Measurements from ENCODE around the gene SARS2.
"Not testable (repeated sequence)": the region's sequence is repeated elsewhere in the genome, so short reads cannot be mapped to it uniquely, and the experiment has no call there.

The SARS2 gene

GRCh38 chr19:38945562-38946228 lies 15.1 kb upstream of the SARS2 start:
- no peak for DNase-seq

DNA sequence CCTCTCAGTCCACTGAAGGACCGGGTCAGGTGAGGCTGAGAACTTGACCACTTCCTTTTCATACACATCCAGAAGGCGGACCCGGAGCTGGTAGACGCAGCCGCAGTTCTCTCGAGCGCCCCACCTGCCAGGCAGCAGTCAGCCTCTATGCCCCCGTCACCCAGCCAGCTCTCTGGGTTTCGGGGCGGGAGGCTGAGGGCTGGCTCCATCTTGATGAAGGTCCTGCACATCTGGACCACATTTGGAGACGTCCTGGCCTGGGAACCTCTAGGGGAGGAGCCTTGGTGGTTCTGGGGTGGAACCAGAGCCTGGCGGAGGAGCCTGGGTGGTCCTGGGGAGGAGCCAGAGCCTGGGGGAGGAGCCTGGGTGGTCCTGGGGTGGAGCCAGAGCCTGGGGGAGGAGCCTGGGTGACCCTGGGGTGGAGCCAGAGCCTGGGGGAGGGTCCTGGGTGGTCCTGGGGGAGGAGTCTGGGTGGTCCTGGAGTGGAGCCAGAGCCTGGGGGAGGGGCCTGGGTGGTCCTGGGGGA lies 14.5 kb upstream of the SARS2 start:
- no peak for DNase-seq

GRCh38 chr19:38942471-38943181 lies 12.1 kb upstream of the SARS2 start:
- no peak for DNase-seq

DNA sequence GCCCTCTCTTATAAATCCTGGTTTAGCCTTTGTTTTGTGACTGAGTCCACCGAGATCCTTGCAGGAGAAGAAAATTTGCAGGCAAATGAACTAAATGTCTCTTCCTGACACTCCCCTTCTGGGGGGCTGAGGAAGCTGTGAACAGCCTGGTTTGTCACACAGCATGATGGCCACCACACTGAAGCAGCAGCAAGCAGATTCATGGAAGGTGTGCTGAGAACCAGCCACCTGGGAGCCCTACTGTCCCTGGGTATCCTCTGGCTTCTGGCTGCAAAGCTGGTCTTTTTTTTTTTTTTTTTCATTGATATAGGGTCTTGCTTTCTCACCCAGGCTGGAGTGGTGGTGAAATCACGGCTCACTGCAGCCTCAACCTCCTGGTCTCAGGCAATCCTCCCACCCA lies 11.4 kb upstream of the SARS2 start:
- DNase-seq, result no peak

DNA sequence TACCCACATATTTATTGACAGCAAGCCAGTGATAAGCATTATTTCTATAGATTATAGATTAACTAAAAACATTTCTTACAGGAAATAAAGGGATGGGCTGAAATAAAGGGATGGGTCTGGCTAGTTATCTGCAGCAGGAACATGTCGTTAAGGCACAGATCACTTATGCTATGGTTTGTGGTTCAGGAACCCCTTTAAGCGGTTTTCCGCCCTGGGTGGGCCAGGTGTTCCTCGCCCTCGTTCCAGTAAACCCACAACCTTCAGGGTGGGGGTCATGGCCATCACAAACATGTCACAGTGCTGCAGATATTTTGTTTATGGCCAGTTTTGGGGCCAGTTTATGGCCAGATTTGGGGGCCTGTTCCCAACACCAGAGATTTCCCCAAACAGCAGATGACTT lies 10.9 kb upstream of the SARS2 start:
- not testable (repeated sequence) for DNase-seq

GRCh38 chr19:38939957-38940356 lies 9.4 kb upstream of the SARS2 start:
- DNase-seq, result no peak

DNA sequence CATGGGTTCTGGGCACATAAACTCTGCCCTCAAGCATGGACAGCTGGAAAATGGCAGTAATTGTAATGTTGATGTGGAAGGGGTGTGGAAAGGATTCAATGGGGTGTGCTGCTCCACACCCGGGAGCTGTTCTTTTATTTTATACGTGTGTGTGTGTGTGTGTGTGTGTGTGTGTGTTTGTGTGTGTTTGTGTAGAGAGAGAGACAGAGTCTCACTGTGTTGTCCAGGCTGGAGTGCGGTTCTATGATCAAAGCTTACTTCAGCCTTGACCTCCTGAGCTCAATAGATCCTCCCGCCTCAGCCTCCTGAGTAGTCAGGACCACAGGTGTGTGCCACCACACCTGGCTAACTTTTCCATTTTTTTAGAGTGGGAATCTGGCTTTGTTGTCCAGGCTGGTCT lies 3.0 kb upstream of the SARS2 start:
- DNase-seq, result no peak

DNA sequence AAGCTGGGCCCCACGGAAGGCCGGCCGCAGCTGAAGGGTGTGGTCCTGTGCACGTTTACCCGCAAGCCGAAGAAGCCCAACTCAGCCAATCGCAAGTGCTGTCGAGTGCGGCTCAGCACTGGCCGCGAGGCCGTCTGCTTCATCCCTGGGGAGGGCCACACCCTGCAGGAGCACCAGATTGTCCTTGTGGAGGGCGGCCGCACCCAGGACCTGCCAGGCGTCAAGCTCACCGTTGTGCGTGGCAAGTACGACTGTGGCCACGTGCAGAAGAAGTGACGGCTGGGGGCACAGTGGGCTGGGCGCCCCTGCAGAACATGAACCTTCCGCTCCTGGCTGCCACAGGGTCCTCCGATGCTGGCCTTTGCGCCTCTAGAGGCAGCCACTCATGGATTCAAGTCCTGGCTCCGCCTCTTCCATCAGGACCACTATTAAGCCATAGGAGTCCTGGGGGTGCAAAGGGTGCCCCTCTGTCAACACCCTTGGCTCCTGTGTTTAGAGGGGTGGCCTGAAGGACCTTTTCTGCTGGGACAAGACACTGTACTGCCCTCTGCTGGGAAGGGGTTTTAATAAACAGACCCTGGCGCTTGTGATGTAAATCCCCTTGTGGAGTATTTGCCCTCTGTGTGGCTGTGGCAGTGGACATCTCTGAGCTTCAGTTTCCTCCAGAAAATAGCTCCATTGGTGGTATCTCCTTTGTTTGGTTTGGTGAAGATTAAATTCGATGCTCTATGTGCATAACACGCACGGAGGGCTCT lies 2.0 kb upstream of the SARS2 start:
- DNase-seq, result no peak

DNA sequence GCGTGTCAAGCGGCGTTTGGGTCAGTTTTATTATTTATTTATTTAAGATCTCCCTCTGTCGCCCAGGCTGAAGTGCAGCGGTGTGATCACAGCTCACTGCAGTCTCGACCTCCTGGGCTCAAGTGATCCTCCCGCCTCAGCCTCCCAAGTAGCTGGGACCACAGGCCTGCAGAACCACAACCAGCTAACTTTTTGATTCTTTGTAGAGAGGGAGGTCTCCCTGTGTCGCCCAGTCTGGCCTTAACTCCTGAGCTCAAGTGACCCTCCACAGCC lies 894 bp upstream of the SARS2 start:
- no peak for DNase-seq

GRCh38 chr19:38930776-38931520 lies 385 bp upstream of the SARS2 start, which contains the start of gene MRPS12:
Gene MRPS12 (plus strand): TSS chr19:38930944. CDS start chr19:38931295, 351 bp downstream.
- peak; percentile 96 for DNase-seq

- DNase-seq, result no peak
Measured at GRCh38 chr19:38928391-38929001, 2.1 kb downstream of the SARS2 start.

- no peak for DNase-seq
Measured at GRCh38 chr19:38924388-38924787, 6.2 kb downstream of the SARS2 start.

- DNase-seq, result no peak
Measured at GRCh38 chr19:38922482-38922881, 8.1 kb downstream of the SARS2 start.

DNA sequence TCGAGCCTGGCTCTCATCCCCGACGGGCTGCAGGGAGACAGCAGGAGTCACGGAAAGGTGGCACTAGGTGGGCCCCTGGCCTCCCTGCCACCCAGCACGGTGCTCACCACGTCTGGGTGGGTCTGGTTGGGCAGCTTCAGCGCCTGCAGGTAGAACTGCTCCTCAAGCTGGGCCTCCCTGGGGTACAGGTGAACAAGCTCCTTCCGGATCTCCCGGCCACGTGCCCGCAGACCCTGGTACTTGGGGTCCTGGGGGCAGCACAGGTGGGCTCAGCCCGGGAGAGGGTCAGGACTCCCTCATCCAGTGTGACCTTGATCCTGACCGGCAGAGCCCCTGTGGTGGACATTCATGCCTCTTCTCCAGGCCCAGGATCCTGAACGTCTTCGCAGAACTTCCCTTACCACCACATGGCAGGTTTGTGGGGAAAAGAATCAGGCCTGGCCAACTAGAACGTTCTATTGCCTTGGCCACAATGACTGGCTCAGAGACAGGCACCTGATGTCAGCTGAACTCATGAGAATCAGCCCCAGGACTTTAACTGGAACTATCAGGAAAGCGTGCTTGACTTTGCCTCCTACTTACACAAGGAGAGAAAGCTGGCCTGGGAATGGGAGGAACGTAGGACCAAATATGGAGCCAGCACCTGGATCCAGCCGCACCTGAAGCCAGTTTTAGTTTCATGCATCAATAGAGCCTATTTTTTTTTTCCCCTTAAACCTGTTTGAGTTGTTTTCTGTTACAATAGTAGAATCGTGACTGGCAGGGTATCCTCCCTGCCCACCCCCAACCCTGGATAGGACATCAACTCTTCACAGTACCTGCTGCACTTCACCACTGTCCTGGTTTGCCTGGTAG lies 8.9 kb downstream of the SARS2 start:
- no peak for DNase-seq

DNA sequence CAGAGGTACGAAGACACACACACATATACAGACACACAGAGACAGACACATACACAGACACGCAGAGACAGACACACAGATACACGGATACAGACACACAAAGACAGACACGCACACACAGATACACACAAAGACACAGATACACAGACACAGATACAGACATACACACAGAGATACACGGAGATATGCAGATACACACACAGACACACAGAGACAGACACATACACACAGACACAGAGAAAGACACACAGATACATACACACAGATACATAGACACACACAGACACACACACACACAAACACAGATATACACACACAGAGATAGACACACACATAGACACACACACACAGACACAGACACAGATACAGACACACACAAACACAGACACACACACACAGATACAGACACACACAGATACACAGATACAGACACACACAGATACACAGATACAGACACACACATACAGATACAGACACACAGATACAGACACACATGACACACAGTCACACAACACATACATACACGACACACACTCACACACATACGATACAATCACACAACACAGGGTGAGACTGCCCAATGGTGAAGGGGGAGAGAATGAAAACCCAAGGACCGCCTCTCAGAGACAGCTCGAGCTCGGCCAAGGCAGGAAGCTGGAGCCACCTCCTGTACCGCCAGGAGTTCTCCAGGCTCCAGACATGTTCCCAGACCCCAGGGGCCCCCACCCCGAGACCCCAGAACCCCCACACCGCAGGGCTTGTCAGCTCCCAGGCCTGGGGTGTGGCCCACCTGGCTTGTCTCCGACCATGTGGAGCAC lies 9.8 kb downstream of the SARS2 start:
- DNase-seq, result no peak

GRCh38 chr19:38919837-38920601 lies 10.5 kb downstream of the SARS2 start:
- no peak for DNase-seq

DNA sequence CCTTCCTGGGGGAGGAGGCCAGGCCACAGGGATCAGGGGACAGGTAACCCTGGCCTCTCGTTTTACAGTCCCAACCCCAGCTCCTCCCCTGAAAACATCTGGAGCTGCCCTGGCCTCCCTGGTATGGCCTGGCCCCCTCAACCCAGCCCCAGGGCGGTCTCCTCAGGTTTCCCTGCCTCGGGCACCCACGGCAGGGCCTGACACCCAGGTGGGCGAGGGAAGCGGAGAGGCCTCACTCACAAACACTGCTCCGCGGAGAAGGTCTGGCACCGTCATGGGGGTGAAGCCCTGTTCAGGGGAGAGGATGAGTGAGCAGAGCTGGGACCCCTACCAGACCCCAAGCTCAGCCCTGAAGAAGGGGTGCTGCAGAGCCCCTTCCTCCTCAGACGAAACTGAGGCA lies 12.0 kb downstream of the SARS2 start:
- no peak for DNase-seq

GRCh38 chr19:38917921-38918491 lies 12.6 kb downstream of the SARS2 start:
- DNase-seq, result no peak

DNA sequence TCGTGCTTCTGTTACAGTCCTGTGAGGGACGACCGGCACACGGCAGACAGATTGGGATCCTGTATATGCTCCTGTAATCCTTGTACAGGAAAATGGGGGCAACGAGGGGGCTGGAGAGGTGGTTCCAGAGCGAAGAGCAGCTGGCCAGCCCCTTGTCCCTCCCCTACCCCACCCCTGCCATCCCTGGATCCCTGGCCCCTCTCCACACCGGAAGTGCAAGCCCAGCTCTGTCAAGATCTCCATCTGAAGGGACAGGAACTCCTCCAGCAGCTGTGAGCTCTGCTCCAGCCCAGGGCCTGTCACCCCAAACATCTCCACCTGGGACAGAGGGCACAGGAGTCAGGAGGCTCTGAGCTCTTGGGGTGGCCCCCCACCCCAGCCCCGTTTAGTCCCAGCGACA lies 13.0 kb downstream of the SARS2 start:
- DNase-seq, result no peak
